ENCODE results near the gene OR51E1.

The OR51E1 gene

GRCh38 chr11:4695442-4695841, 51.7 kb downstream of the OR51E1 start:
- no peak for DNase-seq (ENCODE audit: insufficient read length, low spot score)
- TF ChIP-seq CTCF (IDR thresholded peaks at IDR 0.05; ENCODE audit: insufficient read depth, missing control alignments), result no peak
- no peak for FAIRE-seq

- no peak for TF ChIP-seq CTCF (IDR thresholded peaks at IDR 0.05; ENCODE audit: insufficient read depth, missing control alignments)
- no peak for FAIRE-seq
- DNase-seq (ENCODE audit: insufficient read length, low spot score), result no peak
These were observed 53.8 kb downstream of the OR51E1 start, which contains the start of gene OR51E2 for GRCh38 chr11:4697585-4697984. Gene OR51E2 (minus strand): TSS chr11:4697853. CDS start chr11:4682711, 15,142 bp downstream.

GRCh38 chr11:4699697-4700435, 56.1 kb downstream of the OR51E1 start:
- no peak for DNase-seq (ENCODE audit: insufficient read length, low spot score)
- TF ChIP-seq CTCF (IDR thresholded peaks at IDR 0.05; ENCODE audit: insufficient read depth, missing control alignments), result no peak
- no peak for FAIRE-seq

GRCh38 chr11:4700436-4700820, 56.6 kb downstream of the OR51E1 start:
- DNase-seq (ENCODE audit: insufficient read length, low spot score) (no peak), FAIRE-seq (no peak)

GRCh38 chr11:4704054-4704789, 60.4 kb downstream of the OR51E1 start, which contains the start of gene MMP26:
Gene MMP26 (plus strand): TSS chr11:4704784.
- TF ChIP-seq CTCF (IDR thresholded peaks at IDR 0.05; ENCODE audit: insufficient read depth, missing control alignments), result no peak
- DNase-seq (ENCODE audit: insufficient read length, low spot score) (no peak), FAIRE-seq (no peak)

More at GRCh38 chr11:4700436-4700820, 56.6 kb downstream of the OR51E1 start:
- no peak for TF ChIP-seq CTCF (IDR thresholded peaks at IDR 0.05; ENCODE audit: insufficient read depth, missing control alignments)

GRCh38 chr11:4704790-4705334, 61.1 kb downstream of the OR51E1 start:
- FAIRE-seq (no peak), DNase-seq (ENCODE audit: insufficient read length, low spot score) (no peak)
- no peak for TF ChIP-seq CTCF (IDR thresholded peaks at IDR 0.05; ENCODE audit: insufficient read depth, missing control alignments)

All from D721Med (cell line).